ENCODE data around the gene CCN5.

DNA sequence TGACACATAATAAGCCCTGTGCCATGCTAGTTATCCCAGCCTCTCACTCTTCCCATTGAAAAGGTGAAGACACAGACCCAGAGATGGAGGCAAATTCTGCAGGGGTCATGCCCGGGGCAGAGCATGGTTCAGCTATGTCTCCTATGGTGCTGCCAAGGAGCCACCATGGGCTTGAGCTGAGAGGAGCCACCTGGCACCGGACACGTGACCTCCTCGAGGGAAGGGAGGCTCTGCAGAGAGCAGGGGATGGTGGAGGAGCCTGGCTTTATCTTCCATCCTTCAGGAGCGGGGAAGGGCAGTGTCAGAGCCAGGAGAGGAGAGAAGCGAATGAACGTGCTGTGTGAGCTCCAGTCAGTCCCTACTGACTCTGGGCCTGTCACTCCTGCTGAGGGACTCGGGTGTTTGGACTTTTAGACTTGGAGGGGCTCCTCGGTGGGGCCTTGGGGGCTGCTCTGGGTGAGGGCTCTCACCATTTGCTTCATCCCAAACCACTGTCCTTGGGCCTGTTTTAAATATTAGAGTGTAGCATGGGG lies 11.1 kb upstream of the CCN5 start:
- no peak for TF ChIP-seq CTCF (IDR thresholded peaks at IDR 0.05; ENCODE audit: control extremely low read depth in 1 of 3, insufficient read depth in 1 of 3, low read depth in 1 of 3, low read length in 3 of 3)
- TF ChIP-seq, protein P1, sequence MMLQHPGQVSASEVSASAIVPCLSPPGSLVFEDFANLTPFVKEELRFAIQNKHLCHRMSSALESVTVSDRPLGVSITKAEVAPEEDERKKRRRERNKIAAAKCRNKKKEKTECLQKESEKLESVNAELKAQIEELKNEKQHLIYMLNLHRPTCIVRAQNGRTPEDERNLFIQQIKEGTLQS (IDR thresholded peaks at IDR 0.05; ENCODE audit: insufficient read depth, low read depth, low read length): no peak

All from H1 (cell line).